ENCODE results near the gene SHC4.

DNA sequence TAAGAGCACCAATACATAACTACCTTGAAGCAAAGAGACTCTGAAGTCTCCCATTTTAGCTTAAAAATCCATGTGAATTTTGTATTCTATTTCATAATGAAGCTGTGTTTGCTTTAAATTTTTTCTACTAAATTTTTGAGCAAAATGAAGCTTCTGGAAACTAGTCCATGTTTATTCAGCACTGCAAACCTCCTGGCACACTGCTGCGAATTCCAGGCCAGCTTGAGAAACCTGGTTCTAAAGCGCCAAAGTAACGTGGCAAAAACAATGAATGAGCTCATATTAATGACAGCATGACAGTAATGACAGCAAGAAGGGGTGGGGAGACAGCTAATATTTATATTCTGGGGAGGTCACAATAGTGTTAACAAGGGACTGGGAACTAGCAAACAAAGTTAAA is 178.5 kb downstream of the SHC4 start:
- no peak for TF ChIP-seq CTCF (IDR thresholded peaks at IDR 0.05)
- TF ChIP-seq EZH2 (IDR thresholded peaks at IDR 0.05) = no peak
